HL-60 (cell line): ENCODE data around the gene ADCY1.
"Not testable (repeated sequence)": the region's sequence is repeated elsewhere in the genome, so short reads cannot be mapped to it uniquely, and the experiment has no call there.

ENCODE experiments used
- CTCF ChIP-seq: IDR thresholded peaks from one replicate; pipeline ENCODE4 v1.5.1; 2011; ENCODE audit warnings: low read length, control low read depth, inconsistent platforms; ENCODE audit not compliant: insufficient read depth
- GABPA ChIP-seq: IDR thresholded peaks from 2 replicates; pipeline ENCODE4 v1.6.1; 2012; ENCODE audit warnings: low read depth
- POLR2AphosphoS5 ChIP-seq: IDR thresholded peaks from 2 replicates; pipeline ENCODE4 v1.6.1; 2012; ENCODE audit warnings: low read depth
- SPI1 ChIP-seq: IDR thresholded peaks from 2 replicates; pipeline ENCODE4 v1.6.1; 2012; ENCODE audit warnings: low read depth, mild to moderate bottlenecking, borderline replicate concordance
- TF ChIP-seq, protein P1 (sequence below): IDR thresholded peaks from 2 replicates; pipeline ENCODE4 v1.6.1; 2012; ENCODE audit warnings: low read depth; ENCODE audit not compliant: insufficient replicate concordance

DNA sequence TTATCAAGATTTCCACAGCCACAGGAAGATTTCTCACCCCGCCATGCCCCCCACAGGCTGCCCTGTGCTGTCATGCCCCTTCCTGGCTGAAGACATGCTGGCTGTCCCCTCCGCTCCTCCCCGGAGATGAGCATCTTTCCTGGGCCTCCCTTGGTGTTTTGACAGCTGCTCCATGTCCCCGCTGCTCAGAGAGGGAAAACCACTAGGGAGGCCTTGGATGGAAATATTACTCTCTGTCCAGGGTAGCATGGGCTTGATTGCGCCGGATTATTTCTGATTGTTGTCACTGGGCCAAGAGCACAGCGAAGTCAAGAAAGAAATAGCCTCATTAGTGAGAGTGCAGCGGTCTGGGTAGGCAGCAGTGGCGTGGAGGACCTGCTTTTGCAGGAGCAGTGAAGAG, 164.8 kb downstream of the ADCY1 start:
- not testable (repeated sequence) for TF ChIP-seq CTCF, POLR2AphosphoS5, SPI1, GABPA
- TF ChIP-seq, protein P1, sequence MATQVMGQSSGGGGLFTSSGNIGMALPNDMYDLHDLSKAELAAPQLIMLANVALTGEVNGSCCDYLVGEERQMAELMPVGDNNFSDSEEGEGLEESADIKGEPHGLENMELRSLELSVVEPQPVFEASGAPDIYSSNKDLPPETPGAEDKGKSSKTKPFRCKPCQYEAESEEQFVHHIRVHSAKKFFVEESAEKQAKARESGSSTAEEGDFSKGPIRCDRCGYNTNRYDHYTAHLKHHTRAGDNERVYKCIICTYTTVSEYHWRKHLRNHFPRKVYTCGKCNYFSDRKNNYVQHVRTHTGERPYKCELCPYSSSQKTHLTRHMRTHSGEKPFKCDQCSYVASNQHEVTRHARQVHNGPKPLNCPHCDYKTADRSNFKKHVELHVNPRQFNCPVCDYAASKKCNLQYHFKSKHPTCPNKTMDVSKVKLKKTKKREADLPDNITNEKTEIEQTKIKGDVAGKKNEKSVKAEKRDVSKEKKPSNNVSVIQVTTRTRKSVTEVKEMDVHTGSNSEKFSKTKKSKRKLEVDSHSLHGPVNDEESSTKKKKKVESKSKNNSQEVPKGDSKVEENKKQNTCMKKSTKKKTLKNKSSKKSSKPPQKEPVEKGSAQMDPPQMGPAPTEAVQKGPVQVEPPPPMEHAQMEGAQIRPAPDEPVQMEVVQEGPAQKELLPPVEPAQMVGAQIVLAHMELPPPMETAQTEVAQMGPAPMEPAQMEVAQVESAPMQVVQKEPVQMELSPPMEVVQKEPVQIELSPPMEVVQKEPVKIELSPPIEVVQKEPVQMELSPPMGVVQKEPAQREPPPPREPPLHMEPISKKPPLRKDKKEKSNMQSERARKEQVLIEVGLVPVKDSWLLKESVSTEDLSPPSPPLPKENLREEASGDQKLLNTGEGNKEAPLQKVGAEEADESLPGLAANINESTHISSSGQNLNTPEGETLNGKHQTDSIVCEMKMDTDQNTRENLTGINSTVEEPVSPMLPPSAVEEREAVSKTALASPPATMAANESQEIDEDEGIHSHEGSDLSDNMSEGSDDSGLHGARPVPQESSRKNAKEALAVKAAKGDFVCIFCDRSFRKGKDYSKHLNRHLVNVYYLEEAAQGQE: not testable (repeated sequence)
